HCT116 (cell line): ENCODE data around the gene CCDC83. TPM values are rescaled to one million over a fixed set of nuclear protein-coding genes. Genes with fewer than 3 reads are reported as not detected.

Experiments used
- ATAC-seq: fragments of 200-7000 bp; cut with Tn5 transposase; 2 replicates; pipeline ENCODE4 v1.9.1; 2020; ENCODE audit warnings: mild to moderate bottlenecking, moderate library complexity
- BruUV-seq: library from RNA; stranded (reverse); fragments of 400-500 nt; replicated peaks from 2 replicates; lab custom pipeline; 2021; lab: Mats Ljungman, UMichigan
- CTCF ChIA-PET: fragments of 300-600 bp; sonication (Branson Sonifier 250); formaldehyde crosslinking; loops from one replicate; lab custom pipeline; 2021; ENCODE audit warnings: antibody characterized with exemption; lab: Charles Lee
- POLR2A ChIA-PET: fragments of 300-600, 350-600 bp; sonication (Branson Sonifier 250); formaldehyde crosslinking; loops from one replicate; lab custom pipeline; 2021; ENCODE audit warnings: antibody characterized with exemption; lab: Charles Lee
- RAD21 ChIA-PET, 2 experiments: fragments of 300-600 bp; sonication (Branson Sonifier 250); formaldehyde crosslinking; loops; one replicate each; lab custom pipeline; 2023; ENCODE audit warnings: low total read pairs in 2 of 2; ENCODE audit not compliant: uncharacterized antibody in 2 of 2, unreplicated experiment in 2 of 2, low non-redundant PET in 1 of 2; lab: Charles Lee
- DNase-seq: peaks from one replicate; pipeline ENCODE4 v3.0.0-alpha.2; 2010; ENCODE audit warnings: low read depth, low spot score
- H2AFZ ChIP-seq: fragments of 200-600 bp; shearing (Covaris generic), sonication (generic); 2 replicates; pipeline ENCODE4 v1.6.1; 2017; ENCODE audit warnings: low read depth, mixed run types, mixed read lengths, antibody characterized with exemption, low read length; ENCODE audit not compliant: poor library complexity, severe bottlenecking
- H3K27ac ChIP-seq: 2 replicates; pipeline ENCODE4 v1.5.1; 2012; ENCODE audit warnings: low read depth, low read length
- H3K27me3 ChIP-seq: fragments of 200-600 bp; sonication (generic); 2 replicates; pipeline ENCODE4 v1.6.1; 2016; ENCODE audit warnings: mixed run types, low read length, mixed read lengths; ENCODE audit not compliant: insufficient read depth
- H3K36me3 ChIP-seq, 2 experiments: fragments of 200-500 bp in 1 of 2; fragments of 200-600 bp in 1 of 2; sonication (Bioruptor generic) in 1 of 2; sonication (generic) in 1 of 2; 2 replicates each; pipeline versions ENCODE4 v1.5.1 to v1.6.1; 2014 to 2016; ENCODE audit warnings: low read length in 2 of 2, inconsistent platforms in 1 of 2, mixed read lengths in 1 of 2, mixed run types in 1 of 2; ENCODE audit not compliant: insufficient read depth in 2 of 2, control insufficient read depth in 1 of 2
- H3K4me1 ChIP-seq, 2 experiments: fragments of 200-600 bp in 1 of 2; sonication (generic) in 1 of 2; 2 replicates each; pipeline versions ENCODE4 v1.5.1 to v1.6.1; 2012 to 2017; ENCODE audit warnings: low read length in 2 of 2, inconsistent platforms in 1 of 2, mild to moderate bottlenecking in 1 of 2, mixed read lengths in 1 of 2, mixed run types in 1 of 2, moderate library complexity in 1 of 2; ENCODE audit not compliant: insufficient read depth in 2 of 2, control insufficient read depth in 1 of 2
- H3K4me2 ChIP-seq: fragments of 200-600 bp; sonication (generic); 2 replicates; pipeline ENCODE4 v1.6.1; 2017; ENCODE audit warnings: mixed run types, low read length, mixed read lengths
- H3K4me3 ChIP-seq, 2 experiments: fragments of 200-600 bp in 1 of 2; sonication (generic) in 1 of 2; replicated peaks in 1 of 2; 2 replicates each; pipeline ENCODE4 v1.5.1; 2011 to 2016; ENCODE audit warnings: low read length in 2 of 2, control low read depth in 1 of 2, low read depth in 1 of 2, mild to moderate bottlenecking in 1 of 2, mixed read lengths in 1 of 2, mixed run types in 1 of 2
- H3K79me2 ChIP-seq: fragments of 200-600 bp; sonication (generic); 2 replicates; pipeline ENCODE4 v1.6.1; 2017; ENCODE audit warnings: mild to moderate bottlenecking, mixed run types, low read length, moderate library complexity, mixed read lengths; ENCODE audit not compliant: insufficient read depth
- H3K9ac ChIP-seq: fragments of 200-600 bp; sonication (generic); 2 replicates; pipeline ENCODE4 v1.6.1; 2016; ENCODE audit warnings: low read length, mixed read lengths
- H3K9me2 ChIP-seq: fragments of 200-600 bp; sonication (generic), shearing (Covaris generic); 2 replicates; pipeline ENCODE4 v1.6.1; 2017; ENCODE audit warnings: mixed run types, mild to moderate bottlenecking, moderate library complexity; ENCODE audit not compliant: insufficient read depth
- H3K9me3 ChIP-seq, 2 experiments: fragments of 200-500 bp in 1 of 2; fragments of 200-600 bp in 1 of 2; sonication (Bioruptor generic) in 1 of 2; sonication (generic) in 1 of 2; 2 replicates each; pipeline ENCODE4 v1.6.1; 2014 to 2017; ENCODE audit warnings: low read length in 2 of 2, mixed read lengths in 2 of 2, inconsistent platforms in 1 of 2, low read depth in 1 of 2, mild to moderate bottlenecking in 1 of 2, mixed run types in 1 of 2, moderate library complexity in 1 of 2; ENCODE audit not compliant: control insufficient read depth in 1 of 2, insufficient read depth in 1 of 2
- H4K20me1 ChIP-seq: fragments of 200-600 bp; sonication (generic), shearing (Covaris generic); 2 replicates; pipeline ENCODE4 v1.6.1; 2017; ENCODE audit warnings: mixed run types, mild to moderate bottlenecking, moderate library complexity; ENCODE audit not compliant: insufficient read depth
- CBX3 ChIP-seq: IDR thresholded peaks from 2 replicates; pipeline ENCODE4 v1.6.1; 2012; ENCODE audit warnings: low read depth
- CEBPB ChIP-seq: IDR thresholded peaks from 2 replicates; pipeline ENCODE4 v1.6.1; 2012; ENCODE audit warnings: low read depth
- EGR1 ChIP-seq: IDR thresholded peaks from 2 replicates; pipeline ENCODE4 v1.6.1; 2012; ENCODE audit warnings: low read depth
- JUND ChIP-seq: IDR thresholded peaks from 2 replicates; pipeline ENCODE4 v1.6.1; 2012
- POLR2AphosphoS5 ChIP-seq: IDR thresholded peaks from 2 replicates; pipeline ENCODE4 v1.6.1; 2011; ENCODE audit warnings: mild to moderate bottlenecking, low read depth, low read length, moderate library complexity
- SIN3A ChIP-seq: IDR thresholded peaks from 2 replicates; pipeline ENCODE4 v1.6.1; 2012; ENCODE audit warnings: low read depth
- SP1 ChIP-seq: IDR thresholded peaks from 2 replicates; pipeline ENCODE4 v1.6.1; 2012; ENCODE audit warnings: low read depth
- SRF ChIP-seq: IDR thresholded peaks from 2 replicates; pipeline ENCODE4 v1.6.1; 2012; ENCODE audit warnings: low read depth
- ZNF274 ChIP-seq: fragments of 200-500 bp; sonication (Bioruptor generic); IDR thresholded peaks from 2 replicates; pipeline ENCODE4 v1.6.1; 2014; ENCODE audit warnings: mild to moderate bottlenecking, low read depth, low read length, inconsistent platforms
- intact Hi-C: fragments of 100-400 bp; cut with micrococcal nuclease; formaldehyde crosslinking; loops from 2 replicates; pipeline ENCODE4 v1.10.0; 2022
- total RNA-seq: library from RNA; stranded (reverse); gene quantifications from one replicate; pipeline ENCODE4 v1.2.1, GENCODE V29; 2021; ENCODE audit not compliant: unreplicated experiment
- TF ChIP-seq, protein P1 (sequence below): IDR thresholded peaks from 2 replicates; pipeline ENCODE4 v1.6.1; 2012; ENCODE audit warnings: low read depth
- TF ChIP-seq, protein P2 (sequence below): IDR thresholded peaks from 2 replicates; pipeline ENCODE4 v1.6.1; 2012

CCDC83 gene
- total RNA-seq, 1 experiment from 2014 or later = not detected

DNA sequence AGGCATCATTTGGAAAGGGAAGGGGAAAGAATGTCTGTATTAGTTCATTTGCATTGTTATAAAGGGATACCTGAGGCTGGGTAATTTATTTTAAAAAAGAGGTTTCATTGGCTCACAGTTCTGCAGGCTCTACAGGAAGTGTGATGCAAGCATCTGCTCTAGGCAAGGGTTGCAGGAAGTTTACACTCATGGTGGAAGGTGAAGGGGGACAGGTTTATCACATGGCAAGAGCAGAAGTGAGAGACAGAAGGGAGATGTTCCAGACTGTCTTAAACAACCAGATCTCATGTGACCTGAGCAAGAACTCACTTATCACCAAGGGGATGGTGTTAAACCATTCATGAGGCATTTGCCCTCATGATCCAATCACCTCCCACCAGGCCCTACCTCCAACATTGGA is 90.6 kb downstream of the CCDC83 start:
- ChIA-PET POLR2A (no interaction called here), RAD21 (no interaction called here), CTCF (no interaction called here)
- Histone ChIP-seq H3K4me1 (peaks cover 0 to 19% of the 10 kb centered on the region in 2 experiments; a peak in 1 of 4 replicates), H3K4me2 (no peak overlapping the region), H3K9me2 (no peaks in the 10 kb centered on the region), H3K79me2 (no peaks in the 10 kb centered on the region), H3K9me3 (no peaks in the 10 kb centered on the region; a peak in 1 of 4 replicates), H2AFZ (no peak overlapping the region), H3K4me3 (no peak overlapping the region), H3K27ac (no peak overlapping the region), H3K9ac (no peak overlapping the region), H3K36me3 (no peaks in the 10 kb centered on the region), H4K20me1 (no peaks in the 10 kb centered on the region), H3K27me3 (no peaks in the 10 kb centered on the region)
- no peak for ATAC-seq
- intact Hi-C loops = loop anchor here (10.0 kb wide), 1 partner anchor 351 kb away; no protein-coding TSS in a partner anchor
- no peak for DNase-seq
- no TSS peak for BruUV-seq
- TF ChIP-seq SIN3A (no peak), POLR2AphosphoS5 (no peak), ZNF274 (no peak), CBX3 (no peak), JUND (no peak), SP1 (no peak), CEBPB (no peak), EGR1 (no peak), SRF (no peak)
- TF ChIP-seq, protein P1, sequence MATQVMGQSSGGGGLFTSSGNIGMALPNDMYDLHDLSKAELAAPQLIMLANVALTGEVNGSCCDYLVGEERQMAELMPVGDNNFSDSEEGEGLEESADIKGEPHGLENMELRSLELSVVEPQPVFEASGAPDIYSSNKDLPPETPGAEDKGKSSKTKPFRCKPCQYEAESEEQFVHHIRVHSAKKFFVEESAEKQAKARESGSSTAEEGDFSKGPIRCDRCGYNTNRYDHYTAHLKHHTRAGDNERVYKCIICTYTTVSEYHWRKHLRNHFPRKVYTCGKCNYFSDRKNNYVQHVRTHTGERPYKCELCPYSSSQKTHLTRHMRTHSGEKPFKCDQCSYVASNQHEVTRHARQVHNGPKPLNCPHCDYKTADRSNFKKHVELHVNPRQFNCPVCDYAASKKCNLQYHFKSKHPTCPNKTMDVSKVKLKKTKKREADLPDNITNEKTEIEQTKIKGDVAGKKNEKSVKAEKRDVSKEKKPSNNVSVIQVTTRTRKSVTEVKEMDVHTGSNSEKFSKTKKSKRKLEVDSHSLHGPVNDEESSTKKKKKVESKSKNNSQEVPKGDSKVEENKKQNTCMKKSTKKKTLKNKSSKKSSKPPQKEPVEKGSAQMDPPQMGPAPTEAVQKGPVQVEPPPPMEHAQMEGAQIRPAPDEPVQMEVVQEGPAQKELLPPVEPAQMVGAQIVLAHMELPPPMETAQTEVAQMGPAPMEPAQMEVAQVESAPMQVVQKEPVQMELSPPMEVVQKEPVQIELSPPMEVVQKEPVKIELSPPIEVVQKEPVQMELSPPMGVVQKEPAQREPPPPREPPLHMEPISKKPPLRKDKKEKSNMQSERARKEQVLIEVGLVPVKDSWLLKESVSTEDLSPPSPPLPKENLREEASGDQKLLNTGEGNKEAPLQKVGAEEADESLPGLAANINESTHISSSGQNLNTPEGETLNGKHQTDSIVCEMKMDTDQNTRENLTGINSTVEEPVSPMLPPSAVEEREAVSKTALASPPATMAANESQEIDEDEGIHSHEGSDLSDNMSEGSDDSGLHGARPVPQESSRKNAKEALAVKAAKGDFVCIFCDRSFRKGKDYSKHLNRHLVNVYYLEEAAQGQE = no peak
- TF ChIP-seq, protein P2, sequence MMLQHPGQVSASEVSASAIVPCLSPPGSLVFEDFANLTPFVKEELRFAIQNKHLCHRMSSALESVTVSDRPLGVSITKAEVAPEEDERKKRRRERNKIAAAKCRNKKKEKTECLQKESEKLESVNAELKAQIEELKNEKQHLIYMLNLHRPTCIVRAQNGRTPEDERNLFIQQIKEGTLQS = no peak
